ENCODE data around the gene RPS6KA3.
"Not testable (repeated sequence)": the region's sequence is repeated elsewhere in the genome, so short reads cannot be mapped to it uniquely, and the experiment has no call there.

RPS6KA3 gene

GRCh38 chrX:20139966-20140365, 126.7 kb downstream of the RPS6KA3 start:
- no peak for DNase-seq

- DNase-seq, result no peak
These were observed 130.8 kb downstream of the RPS6KA3 start for GRCh38 chrX:20135944-20136343.

- no peak for DNase-seq
These were observed 134.0 kb downstream of the RPS6KA3 start for GRCh38 chrX:20132666-20133065.

GRCh38 chrX:20130357-20130756, 136.4 kb downstream of the RPS6KA3 start:
- no peak for DNase-seq

- DNase-seq, result no peak
These were observed 137.2 kb downstream of the RPS6KA3 start for GRCh38 chrX:20129547-20129946.

- DNase-seq, result no peak
These were observed 138.0 kb downstream of the RPS6KA3 start for GRCh38 chrX:20128670-20129069.

GRCh38 chrX:20127440-20127839, 139.3 kb downstream of the RPS6KA3 start:
- not testable (repeated sequence) for DNase-seq

GRCh38 chrX:20126833-20127232, 139.9 kb downstream of the RPS6KA3 start:
- not testable (repeated sequence) for DNase-seq

- no peak for DNase-seq
These were observed 141.7 kb downstream of the RPS6KA3 start for GRCh38 chrX:20124964-20125363.

GRCh38 chrX:20118065-20118824, 148.5 kb downstream of the RPS6KA3 start:
- DNase-seq, result no peak

- DNase-seq, result no peak
These were observed 150.0 kb downstream of the RPS6KA3 start, which contains the start of gene MAP7D2 for GRCh38 chrX:20116577-20117240. MAP7D2 (minus strand) TSS chrX:20116907; CDS start chrX:20116879, 28 bp downstream.

- no peak for DNase-seq
These were observed 150.6 kb downstream of the RPS6KA3 start for GRCh38 chrX:20116087-20116576.

- DNase-seq, result no peak
These were observed 154.5 kb downstream of the RPS6KA3 start for GRCh38 chrX:20112022-20112774.

GRCh38 chrX:20111271-20111670, 155.4 kb downstream of the RPS6KA3 start:
- no peak for DNase-seq

- DNase-seq, result no peak
These were observed 164.7 kb downstream of the RPS6KA3 start for GRCh38 chrX:20101934-20102581.

Measured in hippocampal formation (tissue), 2 donors.